ENCODE data around the gene TMEM179.

DNA sequence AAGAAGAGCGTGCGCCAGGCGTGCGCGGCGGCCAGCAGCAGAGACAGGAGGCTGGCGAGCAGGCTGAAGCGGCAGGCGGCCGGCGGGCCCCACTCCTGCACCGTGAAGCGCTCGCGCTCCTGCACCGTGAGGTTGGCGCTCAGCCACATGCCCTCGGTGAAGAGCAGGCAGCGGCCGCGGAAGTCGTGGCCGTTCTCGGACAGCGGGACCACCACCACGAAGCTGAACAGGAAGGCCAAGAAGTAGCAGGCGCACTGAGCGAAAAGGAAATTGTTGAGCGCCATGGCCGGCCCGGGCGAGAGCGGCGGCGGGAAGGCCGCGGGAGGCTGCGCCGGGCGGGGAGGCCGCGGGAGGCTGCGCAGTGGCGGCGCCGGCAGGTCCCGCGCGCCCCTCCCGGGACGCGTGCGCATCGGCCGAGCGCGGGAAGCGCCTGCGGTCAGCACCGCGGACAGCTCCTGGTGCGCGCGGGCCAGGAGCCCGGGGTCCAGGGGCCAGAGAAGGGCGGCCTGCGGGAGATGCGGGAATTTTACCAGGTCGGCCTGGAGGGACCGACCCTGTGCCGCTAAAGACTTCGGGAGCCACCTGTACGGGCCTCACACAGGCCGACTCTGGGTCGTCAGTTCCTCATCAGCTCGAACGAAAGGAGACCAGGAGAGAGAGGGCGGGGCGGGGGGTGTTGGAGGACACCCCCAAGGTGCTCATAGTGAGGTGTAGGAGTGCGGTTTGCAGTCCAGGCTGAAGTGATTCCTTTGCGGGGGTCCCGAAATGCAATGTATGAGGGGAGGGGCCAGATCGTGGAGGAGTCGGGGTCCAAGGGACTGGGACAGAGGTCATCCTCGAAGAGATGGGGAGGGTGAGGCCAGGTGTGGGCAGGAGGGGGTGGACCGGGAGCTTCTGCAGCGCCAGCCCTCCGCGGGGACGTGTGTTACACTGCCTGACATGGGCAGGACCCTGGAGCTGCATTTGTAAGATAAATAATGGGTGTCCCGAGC lies at the start of gene TMEM179:
- TF ChIP-seq, protein P1, sequence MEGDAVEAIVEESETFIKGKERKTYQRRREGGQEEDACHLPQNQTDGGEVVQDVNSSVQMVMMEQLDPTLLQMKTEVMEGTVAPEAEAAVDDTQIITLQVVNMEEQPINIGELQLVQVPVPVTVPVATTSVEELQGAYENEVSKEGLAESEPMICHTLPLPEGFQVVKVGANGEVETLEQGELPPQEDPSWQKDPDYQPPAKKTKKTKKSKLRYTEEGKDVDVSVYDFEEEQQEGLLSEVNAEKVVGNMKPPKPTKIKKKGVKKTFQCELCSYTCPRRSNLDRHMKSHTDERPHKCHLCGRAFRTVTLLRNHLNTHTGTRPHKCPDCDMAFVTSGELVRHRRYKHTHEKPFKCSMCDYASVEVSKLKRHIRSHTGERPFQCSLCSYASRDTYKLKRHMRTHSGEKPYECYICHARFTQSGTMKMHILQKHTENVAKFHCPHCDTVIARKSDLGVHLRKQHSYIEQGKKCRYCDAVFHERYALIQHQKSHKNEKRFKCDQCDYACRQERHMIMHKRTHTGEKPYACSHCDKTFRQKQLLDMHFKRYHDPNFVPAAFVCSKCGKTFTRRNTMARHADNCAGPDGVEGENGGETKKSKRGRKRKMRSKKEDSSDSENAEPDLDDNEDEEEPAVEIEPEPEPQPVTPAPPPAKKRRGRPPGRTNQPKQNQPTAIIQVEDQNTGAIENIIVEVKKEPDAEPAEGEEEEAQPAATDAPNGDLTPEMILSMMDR (IDR thresholded peaks at IDR 0.05; ENCODE audit: low read depth, low read length): no peak
- TF ChIP-seq POLR2A (IDR thresholded peaks at IDR 0.05; ENCODE audit: extremely low read depth, insufficient read length) (no peak), MYC (IDR thresholded peaks at IDR 0.05; ENCODE audit: low read depth, low read length) (no peak)
- TF ChIP-seq, protein P2, sequence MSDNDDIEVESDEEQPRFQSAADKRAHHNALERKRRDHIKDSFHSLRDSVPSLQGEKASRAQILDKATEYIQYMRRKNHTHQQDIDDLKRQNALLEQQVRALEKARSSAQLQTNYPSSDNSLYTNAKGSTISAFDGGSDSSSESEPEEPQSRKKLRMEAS (IDR thresholded peaks at IDR 0.05; ENCODE audit: low read depth, low read length): no peak
